ENCODE results near the gene NDUFB10.
"Not testable (repeated sequence)": the region's sequence is repeated elsewhere in the genome, so short reads cannot be mapped to it uniquely, and the experiment has no call there.

Gene NDUFB10

GRCh38 chr16:1947369-1947670 is 12.0 kb upstream of the NDUFB10 start:
- DNase-seq, result no peak

DNA sequence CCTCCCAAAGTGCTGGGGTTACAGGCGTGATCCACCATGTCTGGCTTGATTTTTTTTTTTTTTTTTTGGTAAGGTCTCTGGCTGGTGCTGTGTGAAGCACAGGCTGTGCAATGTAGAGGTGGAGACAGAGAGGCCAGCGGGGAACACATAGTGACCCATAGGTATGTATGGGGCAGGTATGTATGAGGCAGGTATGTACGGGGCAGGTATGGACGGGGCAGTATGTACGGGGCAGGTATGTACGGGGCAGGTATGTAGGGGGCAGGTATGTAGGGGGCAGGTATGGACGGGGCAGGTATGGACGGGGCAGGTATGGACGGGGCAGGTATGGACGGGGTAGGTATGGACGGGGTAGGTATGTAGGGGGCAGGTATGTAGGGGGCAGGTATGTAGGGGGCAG is 9.8 kb upstream of the NDUFB10 start:
- no peak for DNase-seq

DNA sequence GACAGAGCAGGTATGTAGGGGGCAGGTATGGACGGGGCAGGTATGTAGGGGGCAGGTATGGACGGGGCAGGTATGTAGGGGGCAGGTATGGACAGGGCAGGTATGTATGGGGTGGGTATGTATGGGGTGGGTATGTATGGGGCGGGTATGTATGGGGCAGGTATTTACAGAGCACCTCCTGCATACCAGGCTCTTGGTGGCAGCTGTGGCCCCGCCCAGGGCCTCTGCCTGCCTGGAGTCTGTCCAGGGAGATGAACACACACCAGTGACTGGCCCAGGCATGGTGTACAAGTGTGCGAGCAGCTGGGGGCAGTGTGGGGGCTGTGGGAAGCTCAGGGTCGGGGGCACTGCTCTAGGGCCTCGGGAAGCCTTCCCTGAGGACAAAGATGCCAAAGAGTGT is 9.3 kb upstream of the NDUFB10 start:
- no peak for DNase-seq

DNA sequence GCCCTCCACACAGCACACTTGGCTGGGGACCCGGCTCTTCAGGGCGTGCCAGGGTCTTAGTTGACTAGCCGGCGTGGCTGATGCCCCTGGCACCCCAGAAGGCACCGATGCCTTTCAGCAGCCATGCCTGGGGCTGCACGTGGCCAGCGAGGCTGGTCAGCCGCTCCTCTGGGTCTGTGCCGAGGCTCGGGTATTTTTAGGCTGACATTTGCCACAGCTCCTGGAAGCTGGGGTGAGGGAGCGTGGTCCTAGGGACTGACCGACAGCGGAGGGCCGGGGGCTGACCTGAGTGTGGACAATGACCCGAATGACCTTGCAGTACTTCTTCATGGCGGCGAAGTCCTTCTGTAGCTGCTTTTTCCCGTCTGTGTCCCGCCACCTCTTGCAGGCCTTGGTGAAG is 8.8 kb upstream of the NDUFB10 start:
- no peak for DNase-seq

DNA sequence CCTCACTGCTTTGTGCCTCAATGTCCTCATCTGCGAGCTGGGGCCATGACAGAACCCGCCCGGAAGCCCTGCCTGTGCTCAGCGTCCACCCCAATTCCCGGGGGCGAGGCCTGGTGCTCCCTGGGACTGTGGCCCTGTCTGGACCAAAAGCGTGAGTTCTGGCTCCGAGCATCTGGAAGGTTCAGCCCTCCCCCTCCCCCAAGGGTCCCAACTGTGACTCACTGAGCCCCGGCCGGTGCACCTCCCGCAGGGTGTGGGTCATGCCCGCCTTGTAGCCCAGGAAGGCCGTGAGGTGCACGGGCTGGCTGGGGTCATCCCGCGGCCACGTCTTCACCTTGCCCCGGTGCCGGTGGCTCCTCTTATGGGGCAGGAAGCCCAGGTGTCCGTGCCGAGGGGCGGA is 5.6 kb upstream of the NDUFB10 start:
- no peak for DNase-seq

GRCh38 chr16:1957434-1958142 is 1.8 kb upstream of the NDUFB10 start:
- DNase-seq, result not testable (repeated sequence)

DNA sequence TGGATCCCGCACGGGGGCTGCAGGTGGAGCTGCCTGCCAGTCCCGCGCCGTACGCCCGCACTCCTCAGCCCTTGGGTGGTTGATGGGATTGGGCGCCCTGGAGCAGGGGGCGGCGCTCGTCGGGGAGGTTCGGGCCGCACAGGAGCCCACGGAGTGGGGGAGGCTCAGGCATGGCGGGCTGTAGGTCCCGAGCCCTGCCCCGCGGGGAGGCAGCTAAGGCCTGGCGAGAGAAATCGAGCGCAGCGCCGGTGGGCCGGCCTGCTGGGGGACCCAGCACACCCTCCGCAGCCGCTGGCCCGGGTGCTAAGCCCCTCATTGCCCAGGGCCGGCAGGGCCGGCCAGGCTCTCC is 1.2 kb upstream of the NDUFB10 start:
- DNase-seq, result not testable (repeated sequence)

GRCh38 chr16:1958715-1959268 is 546 bp upstream of the NDUFB10 start:
- no peak for DNase-seq

GRCh38 chr16:1960665-1961630 is 1.6 kb downstream of the NDUFB10 start:
- DNase-seq, result peak; percentile 60

DNA sequence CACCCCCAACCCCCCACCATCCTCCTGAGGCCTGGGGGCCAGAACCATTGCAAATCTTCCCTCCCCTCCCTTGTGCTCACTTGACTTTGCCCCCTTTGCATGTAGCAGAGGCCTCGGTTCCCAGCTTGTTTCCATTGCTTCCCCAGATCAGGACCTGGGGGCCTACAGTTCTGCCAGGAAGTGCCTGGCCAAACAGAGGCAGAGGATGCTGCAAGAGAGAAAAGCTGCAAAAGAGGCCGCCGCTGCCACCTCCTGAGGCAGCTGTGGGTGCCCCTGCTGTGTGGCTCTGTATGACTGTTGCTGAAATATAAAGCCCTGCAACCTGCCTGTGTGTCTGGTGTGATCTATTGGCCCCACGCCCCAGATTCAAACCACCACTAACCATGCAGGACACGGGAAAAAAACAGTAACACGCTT is 2.3 kb downstream of the NDUFB10 start:
- DNase-seq, result no peak

DNA sequence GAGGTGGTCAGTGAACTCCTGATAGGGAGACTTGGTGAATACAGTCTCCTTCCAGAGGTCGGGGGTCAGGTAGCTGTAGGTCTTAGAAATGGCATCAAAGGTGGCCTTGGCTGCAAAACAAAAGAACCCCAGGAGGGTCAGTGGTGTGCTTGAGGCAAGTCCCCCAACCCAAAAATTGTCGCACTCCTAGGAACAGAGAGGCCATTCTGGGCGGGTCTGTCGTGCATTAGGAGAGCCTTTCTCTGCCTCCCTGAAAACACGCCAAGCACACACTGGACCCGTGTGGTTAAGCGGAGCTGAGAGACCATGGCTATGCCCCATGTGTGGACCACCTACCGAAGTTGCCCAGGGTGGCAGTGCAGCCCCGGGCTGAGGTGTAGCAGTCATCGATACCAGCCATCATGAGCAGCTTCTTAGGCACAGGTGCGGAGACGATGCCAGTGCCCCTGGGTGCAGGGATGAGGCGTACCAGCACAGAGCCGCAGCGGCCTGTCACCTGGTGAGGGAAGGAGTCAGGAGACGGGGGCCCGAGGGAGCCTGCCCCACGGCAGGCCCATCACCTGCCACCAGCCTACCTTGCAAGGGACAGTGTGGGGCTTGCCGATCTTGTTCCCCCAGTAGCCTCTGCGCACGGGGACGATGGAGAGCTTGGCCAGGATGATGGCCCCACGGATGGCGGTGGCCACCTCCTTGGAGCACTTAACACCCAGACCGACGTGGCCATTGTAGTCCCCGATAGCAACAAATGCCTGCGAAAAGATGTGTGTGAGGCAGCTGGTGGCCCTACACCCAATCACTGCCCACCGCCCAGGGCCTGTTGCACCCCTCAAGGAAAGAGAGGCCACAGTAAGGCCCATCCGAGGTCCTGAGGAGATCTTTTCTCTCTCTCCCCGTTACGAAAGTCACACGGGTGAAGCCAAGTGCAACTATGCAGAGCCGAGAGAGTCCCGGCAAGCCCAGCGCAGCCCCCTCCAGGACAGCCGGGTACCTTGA is 3.1 kb downstream of the NDUFB10 start:
- DNase-seq, result not testable (repeated sequence)

DNA sequence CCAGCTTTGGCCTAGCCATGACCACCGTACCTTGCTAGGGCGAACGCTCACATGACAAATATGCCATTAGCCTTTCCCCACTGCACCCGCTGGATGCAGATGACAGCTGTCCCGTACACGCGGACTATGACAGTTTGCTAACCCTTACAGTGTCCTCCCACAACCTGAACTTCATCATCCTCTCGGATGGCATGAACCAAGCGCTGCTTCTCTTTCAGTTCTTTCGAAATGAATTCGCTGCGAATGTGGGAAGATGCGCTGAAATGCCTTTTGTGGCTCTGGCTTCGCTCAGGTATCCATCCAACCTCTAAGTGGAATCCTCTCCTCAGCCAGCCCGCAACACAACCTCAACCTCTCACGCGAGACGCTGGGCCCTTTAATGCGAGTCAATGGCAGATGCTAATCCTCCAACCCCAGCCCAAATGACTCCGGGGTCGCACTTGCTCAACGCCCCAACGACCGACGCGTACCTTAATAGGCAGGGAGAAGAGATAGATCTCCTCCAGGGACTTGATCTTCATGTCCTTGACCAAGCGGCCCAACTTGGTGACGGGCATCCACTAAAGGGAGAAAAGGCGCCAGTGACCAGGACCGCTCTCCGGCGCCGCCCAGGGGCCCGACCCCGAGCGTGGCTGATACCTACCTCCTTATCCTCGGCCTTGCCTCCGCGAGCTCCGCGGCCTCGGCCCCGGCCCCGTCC is 4.6 kb downstream of the NDUFB10 start:
- peak; percentile 44 for DNase-seq

GRCh38 chr16:1964506-1965395 is 5.4 kb downstream of the NDUFB10 start, which contains the start of gene RPS2:
RPS2 (minus strand) TSS chr16:1964826; CDS start chr16:1964625, 201 bp downstream.
- peak; percentile 100 for DNase-seq

- DNase-seq, result no peak
Observed at GRCh38 chr16:1965396-1966001, 6.2 kb downstream of the NDUFB10 start.

GRCh38 chr16:1966460-1966859 is 7.1 kb downstream of the NDUFB10 start, which contains the start of gene RNF151:
RNF151 (plus strand) TSS chr16:1966856; CDS start chr16:1966882, 26 bp downstream.
- DNase-seq, result no peak

GRCh38 chr16:1968146-1968953 is 9.0 kb downstream of the NDUFB10 start:
- DNase-seq, result no peak

DNA sequence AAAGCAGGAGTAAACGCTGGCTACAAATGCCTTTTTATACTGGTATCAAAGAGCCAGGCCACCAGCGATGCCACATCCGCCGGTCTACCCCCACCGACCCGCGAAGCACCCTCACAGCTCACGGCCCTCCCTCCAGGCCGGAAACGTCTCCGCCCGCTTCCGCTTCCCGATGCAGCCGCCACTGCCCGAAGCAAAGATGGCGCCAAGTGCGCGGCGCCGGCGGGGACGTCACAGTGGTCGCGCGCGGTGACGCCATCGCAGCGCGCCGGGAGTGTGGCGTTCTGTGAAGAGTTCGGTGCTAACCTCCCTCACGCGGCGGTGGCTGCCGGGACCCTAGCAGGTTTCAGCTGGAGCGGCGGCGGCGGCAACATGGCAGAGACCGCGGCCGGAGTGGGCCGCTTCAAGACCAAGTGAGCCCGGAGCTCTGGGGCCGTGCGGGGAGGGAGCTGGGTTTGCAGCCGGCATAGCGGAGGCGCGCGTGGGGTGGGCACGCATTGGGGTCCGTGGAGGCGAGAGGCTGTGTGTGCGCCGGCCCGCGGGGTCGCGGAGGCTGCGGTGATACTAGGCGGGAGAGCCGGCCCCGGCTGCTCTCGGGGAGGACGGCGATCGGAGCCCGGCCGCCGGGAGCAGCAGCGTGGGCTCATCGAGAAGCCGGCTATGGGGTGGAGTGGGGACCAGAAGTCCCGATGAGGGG is 12.6 kb downstream of the NDUFB10 start, which contains the start of gene TBL3:
Gene TBL3, plus strand, starts transcription at position 258 of the 694 bp plus-strand sequence. Its CDS starts 112 bp downstream, at position 370.
- DNase-seq, result peak; percentile 99

GRCh38 chr16:1972490-1972877 is 13.1 kb downstream of the NDUFB10 start:
- no peak for DNase-seq

Measured in RPMI8226 (cell line).